Stimulated activated CD4-positive, alpha-beta T cell treated with anti-CD3 and anti-CD28 coated beads, Interleukin-1b, Interleukin-23, amount 100 ng/mL, for 24 hours (primary cell): ENCODE data around the gene C3orf18.

Source experiments
- DNase-seq, 4 experiments: peaks; one replicate each; pipeline ENCODE4 v3.0.0-alpha.2; 2020; ENCODE audit warnings: low read depth in 4 of 4, low spot score in 1 of 4

The C3orf18 gene

GRCh38 chr3:50551681-50552435, 15.7 kb downstream of the C3orf18 start:
- no peak for DNase-seq

DNA sequence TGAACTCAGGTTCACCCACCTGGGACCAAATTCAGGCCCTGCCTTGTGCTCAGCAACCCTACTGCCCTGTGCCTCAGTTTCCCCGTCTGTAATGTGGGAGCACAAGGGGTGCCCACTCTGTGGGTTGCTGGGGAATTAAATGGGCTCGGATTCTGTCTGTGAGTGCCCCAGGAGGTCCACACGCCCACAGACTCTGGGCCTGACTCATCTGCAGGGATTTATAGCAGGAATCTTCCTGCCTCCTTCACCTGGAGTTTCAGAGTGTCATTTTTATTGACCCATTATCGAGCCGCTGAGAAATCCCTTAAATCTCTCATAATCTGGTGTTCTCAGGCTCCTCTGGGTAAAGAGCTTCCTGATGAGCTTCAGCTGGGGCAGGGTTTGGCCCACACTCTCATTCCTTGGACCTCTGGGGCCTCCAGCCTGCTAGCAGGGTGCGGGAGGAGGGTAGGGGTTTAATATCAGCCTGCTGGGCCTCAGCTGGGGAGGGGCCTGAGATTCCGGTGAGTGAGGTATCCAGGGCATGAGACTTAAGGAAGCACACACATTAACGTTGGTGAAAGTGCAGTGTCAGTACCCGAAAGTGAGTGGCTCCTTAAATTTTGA, 16.4 kb downstream of the C3orf18 start:
- no peak for DNase-seq

DNA sequence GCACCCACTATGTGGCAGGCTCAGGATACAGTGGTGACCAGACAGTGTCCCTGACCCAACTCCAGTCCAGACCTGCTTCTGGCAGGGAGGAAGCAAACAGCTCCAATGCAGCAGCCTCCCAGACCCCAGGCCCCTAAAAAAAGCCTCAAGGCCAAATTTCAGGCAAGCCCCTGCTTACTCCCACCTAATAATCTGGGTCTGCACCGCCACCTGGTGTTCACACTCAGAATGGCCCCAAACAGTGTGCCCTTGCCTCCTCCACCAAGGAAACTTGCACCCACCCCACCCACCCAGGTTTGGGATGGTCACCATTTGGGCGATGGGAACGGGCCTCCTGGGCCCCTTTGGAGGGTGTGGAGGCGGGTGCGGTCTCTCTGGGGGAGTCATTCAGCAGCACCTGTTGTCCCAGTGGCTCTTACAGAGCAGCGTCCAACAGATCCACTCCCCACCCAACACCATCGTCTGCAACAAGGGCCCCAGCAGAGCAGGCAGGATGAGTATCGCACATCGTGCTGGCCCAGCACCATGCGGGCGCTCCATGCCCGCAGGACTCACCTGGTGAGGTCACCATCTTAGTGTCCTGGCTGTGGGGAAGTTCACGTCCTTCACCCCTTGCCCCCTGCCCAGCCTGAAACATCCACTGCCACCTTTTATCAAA, 17.3 kb downstream of the C3orf18 start:
- DNase-seq, result peak in 3 of 4 experiments; percentile 45 to 51 (median 48)

DNA sequence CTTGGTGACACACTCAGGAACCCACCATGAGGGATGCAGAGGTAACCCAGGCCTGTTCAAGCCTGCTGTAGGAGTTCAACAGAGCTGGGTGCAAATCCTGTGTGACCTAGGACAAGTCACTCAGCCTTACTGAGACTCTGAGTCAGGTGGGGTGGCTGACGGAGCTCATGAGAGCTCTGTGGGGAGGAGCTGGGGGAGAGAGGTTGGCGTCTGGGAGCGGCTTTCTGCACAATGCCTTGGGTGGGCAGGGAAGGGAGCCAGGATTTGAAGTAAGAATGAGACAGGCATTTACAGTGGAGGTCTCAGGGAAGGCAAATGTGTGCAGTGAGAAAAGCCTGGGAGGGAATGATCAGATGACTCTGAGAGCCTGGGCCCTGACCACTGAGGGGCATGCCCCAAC, 18.3 kb downstream of the C3orf18 start:
- DNase-seq, result no peak

DNA sequence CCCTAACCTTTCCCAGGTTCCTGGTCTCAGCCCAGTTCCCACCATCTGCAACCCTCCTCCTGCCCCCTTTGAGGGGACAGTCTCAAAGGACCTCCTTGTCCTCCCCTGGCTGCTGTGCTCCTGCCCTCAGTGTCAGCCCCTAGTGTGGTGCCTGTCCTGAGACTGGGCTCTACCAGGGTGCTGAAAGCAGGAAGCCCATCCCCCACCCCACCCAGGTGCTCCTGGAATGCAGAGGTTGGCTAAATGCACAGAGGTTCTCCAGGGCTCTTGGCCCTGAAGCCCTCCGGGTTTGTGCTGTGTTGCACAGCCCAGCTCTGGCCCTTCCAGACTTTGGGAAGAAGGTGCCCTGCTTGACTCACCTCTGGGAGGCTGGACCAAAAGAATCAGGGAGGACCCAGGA, 21.8 kb downstream of the C3orf18 start:
- no peak for DNase-seq

DNA sequence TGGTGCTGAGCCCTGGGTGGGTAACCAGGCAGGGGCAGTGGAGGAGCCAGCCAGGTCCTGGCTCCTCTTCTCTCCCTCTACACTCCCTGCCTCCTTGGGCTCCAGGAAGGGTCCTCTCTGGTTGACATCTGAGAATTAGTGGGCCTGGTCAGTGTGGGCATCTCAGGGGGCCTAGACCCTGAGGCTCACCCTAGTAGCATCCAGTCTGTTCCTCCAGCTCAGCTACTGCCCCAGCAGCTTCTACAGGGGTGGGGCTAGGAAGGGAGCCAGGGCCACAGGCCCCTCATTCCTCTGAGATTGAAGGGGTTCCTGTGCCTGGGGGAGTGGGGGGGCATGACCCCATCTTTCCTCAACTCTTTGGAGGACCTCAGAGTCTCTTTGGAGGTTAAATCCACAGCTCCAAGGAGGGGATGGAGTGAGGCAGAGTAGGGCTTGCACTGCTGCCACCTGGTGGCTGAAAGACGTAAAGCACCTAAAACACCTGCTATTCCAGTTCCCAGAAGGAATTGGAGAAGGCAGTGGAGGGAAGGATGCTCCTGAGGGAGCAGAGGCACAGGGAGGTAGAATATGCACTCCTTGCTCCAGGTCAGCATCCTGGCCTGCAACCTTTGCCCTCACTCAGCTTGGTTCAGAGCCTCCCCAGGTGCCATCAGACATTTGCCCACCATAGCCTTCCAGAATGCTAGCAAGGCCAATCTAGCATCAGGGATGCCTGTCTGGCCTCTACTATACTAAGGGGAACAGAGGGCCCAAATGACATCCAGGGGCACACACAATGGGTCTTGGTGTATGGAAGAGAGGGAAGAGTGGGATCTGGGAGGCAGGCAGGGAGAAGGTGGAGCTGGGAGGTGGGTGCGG, 25.1 kb downstream of the C3orf18 start:
- DNase-seq, result peak; percentile 6 to 49 (median 42)

DNA sequence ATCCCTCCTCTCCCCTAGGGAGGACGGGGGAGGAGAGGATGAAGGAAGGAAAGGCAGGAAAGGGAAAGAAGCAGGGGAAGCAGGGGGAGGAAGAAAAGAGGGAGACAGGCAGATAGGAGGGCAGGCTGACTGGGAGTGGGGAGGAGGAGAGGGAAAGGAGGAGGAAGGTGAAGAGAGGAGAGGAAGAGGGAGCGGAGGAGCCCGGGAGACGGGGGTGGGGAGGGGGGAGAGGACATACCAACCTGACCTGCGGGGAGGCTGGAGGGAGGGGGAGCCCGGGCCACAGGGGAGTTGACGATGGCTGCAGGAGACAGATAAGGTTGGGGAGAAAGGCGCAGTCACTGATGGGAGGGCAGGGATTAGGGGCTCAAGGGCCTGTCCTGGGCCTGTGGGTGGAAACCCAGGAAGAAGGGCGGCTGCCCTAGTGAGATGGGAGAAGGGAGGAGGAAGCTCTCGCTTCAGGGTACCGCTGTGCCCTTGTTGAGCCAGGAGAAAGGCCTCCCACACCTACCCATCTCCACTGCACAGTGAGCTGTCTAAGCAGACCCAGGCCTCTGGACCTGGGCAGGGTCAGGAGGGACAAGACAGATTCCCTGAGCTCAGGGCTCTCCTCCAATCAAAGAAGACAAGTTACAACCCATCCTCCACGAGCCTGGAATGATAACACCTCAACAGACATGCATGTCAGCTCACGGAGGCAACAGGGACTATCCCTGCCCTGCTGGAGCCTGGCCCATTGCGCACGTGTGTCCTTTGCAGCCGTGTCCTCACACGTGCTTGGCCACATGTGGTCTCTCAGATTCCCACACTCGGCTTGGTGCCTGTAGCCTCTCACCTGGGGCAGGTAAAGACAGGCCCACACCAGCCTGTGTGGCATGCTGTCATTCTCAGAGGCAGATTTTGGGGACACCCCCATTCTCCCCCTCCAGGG, 27.9 kb downstream of the C3orf18 start:
- no peak for DNase-seq

DNA sequence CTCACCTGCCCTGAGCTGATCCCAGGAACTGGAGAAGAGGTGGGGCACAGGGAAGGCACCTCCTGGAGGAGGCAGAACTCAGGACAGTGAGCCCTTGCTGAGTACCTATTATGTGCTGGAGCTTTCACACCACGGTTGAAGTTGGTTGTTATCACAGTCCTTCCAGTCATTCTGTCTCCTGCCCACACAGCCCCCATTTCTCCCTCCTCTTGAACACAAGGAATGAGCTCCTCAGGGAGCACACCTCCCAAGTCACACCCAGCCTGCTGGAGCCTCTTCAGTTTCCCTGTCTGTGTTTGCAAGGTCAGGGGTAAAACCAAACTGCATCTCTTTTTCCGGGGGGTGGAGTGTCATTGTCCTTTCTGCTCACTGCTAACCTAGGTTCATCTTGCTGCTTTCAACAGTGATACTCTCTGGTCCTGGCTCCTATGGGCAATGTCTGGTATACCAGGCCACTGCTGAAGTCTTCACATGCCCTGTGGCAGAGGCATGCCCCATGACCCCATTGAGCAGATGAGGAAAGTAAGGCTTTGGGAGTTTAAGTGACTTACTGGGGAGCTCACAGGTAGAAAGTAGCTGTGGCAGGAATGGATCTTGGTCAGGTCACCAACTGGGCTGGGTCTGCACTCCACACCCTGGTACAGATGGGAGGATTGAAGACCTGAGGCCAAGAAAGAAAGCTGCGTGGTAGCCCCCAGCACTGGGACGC, 30.0 kb downstream of the C3orf18 start:
- DNase-seq, result no peak

- no peak for DNase-seq
Measured at GRCh38 chr3:50536471-50537180, 30.9 kb downstream of the C3orf18 start.

- DNase-seq, result no peak
Measured at GRCh38 chr3:50534681-50535330, 32.7 kb downstream of the C3orf18 start.

- no peak for DNase-seq
Measured at GRCh38 chr3:50533807-50534461, 33.6 kb downstream of the C3orf18 start.

GRCh38 chr3:50533316-50533715, 34.2 kb downstream of the C3orf18 start:
- DNase-seq, result no peak

GRCh38 chr3:50532062-50532705, 35.4 kb downstream of the C3orf18 start:
- no peak for DNase-seq

DNA sequence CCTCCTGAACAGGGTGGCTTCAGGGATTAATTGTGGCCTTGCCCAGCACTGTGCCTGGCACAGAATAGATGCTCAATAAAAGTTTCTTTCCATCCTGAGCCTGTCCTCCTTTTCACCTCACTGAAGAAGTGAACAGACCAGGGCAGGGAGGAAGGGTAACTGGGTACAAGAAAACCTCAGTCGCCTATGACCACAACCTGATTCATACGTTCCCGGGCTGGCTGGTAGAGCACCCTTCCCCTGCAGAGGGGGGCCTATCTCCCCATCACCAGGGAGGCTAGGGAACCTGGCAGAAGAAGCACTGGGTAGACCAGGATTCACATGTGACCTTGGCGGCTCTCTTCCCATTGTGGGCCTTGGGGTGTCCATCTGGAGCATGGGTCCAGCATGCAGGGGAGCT, 36.3 kb downstream of the C3orf18 start:
- no peak for DNase-seq

DNA sequence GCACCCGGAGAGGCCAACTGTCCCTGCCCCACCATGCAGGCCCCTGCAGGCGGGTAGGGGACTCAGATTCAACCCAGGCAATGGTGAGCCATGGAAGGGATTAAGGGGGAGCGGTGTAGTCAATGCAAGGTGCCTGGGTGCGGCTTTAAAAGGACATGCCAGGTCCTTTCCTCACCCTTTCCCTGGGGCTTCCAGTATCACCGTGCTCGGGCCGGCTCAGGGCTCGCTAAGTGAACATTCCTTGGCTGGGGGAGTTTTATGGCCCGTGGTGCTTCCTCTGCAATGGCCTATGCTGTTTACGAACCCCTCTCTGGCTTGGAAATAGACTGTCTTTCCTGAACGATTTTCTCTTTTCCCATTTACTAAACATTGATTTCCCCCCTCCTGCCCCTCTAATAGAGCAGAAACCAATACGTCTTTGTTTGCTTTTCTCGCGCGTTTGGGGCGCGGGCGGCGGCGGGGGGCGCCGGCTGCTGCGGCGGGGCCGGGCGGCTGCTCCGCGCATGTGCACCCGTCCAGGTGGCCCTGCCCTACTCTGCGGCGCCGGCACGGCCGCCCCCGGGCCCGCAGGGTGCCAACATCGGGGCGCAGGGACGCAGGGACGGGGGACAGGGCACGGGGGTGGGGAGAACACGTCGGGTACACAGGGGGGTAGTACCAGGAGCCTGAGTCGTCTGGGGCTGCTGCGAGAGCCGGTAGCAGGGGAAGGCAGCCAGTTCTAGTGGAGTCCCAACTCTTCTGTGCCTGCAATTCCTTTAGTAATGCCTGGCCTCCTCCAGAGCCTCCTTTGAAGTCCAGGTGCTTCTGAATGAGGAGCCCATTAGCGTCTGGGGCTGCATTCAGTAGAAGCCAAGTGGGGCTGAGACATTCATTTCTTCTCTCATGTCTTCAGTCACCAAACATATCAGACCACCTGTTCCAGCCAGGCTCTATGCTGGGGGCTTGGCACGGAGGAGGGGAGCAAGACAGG, 37.3 kb downstream of the C3orf18 start:
- DNase-seq, result no peak

GRCh38 chr3:50525987-50526386, 41.6 kb downstream of the C3orf18 start:
- DNase-seq, result peak; percentile 21 to 60 (median 41)
